ENCODE results near the gene SELENOW. TPM values are rescaled to one million over a fixed set of nuclear protein-coding genes. Genes with fewer than 3 reads are reported as not detected.

SELENOW gene
- total RNA-seq, 4 donors from 2014 or later, result 185 to 262 (median 222) TPM

DNA sequence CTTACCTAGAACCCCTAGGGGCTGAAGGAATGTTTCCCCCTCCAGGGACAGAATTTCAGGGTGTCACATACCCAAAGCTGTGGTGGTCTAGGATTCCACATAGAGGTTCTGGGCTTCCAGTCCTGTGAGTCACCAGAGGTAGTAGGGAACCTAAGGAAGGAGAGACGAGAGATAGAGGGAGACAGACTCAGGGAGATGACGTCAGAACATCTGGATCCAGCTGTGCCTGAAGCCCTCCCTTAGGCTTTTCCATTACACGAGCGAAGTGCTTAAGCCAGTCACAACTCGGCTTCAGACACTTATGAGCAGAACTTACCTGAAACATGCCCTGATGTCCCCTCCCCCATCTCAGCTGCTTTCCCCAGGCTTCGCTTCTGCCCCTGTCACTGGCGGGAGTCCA, 11.8 kb upstream of the SELENOW start:
- TF ChIP-seq, protein P1, sequence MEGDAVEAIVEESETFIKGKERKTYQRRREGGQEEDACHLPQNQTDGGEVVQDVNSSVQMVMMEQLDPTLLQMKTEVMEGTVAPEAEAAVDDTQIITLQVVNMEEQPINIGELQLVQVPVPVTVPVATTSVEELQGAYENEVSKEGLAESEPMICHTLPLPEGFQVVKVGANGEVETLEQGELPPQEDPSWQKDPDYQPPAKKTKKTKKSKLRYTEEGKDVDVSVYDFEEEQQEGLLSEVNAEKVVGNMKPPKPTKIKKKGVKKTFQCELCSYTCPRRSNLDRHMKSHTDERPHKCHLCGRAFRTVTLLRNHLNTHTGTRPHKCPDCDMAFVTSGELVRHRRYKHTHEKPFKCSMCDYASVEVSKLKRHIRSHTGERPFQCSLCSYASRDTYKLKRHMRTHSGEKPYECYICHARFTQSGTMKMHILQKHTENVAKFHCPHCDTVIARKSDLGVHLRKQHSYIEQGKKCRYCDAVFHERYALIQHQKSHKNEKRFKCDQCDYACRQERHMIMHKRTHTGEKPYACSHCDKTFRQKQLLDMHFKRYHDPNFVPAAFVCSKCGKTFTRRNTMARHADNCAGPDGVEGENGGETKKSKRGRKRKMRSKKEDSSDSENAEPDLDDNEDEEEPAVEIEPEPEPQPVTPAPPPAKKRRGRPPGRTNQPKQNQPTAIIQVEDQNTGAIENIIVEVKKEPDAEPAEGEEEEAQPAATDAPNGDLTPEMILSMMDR (IDR thresholded peaks at IDR 0.05; ENCODE audit: low read depth), result no peak

DNA sequence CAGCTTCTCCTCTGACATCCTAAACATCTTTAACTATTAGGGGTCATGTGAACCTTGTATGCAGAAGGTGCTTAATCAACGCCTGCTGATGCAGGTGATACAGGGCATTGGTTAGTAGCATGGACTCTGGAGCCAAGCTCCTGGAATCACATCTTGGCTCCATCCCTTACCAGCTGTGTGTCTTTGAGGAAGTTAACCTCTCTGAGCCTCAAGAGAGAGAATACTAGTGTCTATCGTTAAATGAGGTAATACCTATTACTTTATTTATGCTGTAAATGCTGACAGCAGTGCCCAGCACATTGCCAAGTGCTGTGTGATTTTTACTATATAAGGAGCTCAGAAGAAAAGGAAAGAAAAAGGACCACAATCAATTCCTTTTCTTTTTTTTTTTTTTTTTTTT, 11.2 kb upstream of the SELENOW start:
- TF ChIP-seq, protein P1 (IDR thresholded peaks at IDR 0.05; ENCODE audit: low read depth), result no peak

DNA sequence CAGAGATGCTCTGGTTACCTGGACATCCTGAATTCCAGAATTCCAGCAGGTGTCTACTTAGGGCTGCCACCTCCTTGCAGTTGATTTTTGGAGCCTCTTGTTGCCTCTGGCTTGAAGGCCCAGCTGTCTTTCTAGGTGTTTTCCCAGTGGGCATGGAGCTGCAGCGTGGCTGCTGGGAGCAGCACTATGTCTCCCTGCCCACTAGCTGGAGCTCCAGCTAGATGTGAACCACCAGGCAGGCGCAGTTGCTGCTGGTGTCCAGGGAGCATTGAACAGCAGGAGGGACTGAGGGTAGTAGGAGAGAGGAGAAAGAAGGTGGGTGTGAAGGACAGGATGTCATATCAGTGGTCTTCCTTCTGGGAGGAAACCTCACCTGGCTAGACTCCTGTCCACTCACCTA, 9.9 kb upstream of the SELENOW start:
- TF ChIP-seq, protein P1 (IDR thresholded peaks at IDR 0.05; ENCODE audit: low read depth), result no peak

DNA sequence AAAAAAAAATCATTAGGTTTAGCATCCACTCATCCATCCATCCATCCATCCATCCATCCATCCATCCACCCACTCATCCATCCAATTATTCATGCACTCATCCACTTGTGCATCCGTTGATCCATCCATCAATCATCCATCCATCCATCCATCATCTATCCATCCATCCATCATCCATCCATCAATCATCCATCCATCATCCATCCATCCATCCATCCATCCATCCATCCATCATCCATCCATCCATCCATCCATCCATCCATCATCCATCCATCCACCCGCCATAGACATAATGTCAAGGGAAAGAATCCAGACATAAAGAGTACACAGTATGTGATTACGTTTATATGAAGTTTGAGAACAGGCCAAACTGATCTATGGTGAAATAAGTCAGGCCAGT, 9.0 kb upstream of the SELENOW start:
- TF ChIP-seq, protein P1 (IDR thresholded peaks at IDR 0.05; ENCODE audit: low read depth), result no peak

DNA sequence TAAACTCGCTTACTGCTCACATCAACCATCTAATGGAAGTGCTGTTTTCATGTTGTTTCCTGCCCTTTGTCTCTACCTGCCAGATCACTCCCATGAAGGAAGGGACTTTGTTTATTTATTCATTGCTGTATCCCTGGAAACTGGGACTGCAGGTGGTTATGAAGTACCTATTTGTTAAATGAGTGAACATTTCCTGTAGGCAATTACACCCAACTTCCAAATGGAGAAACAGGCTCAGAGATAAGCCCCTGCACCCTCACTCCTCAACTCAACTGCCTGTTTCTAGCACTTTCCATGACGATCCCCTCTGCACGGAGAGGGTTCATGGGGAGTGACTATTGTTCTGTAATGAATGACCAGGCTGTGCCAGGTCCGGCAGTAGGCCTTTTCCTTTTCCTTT, 1.9 kb upstream of the SELENOW start:
- TF ChIP-seq, protein P1 (IDR thresholded peaks at IDR 0.05; ENCODE audit: low read depth), result no peak

DNA sequence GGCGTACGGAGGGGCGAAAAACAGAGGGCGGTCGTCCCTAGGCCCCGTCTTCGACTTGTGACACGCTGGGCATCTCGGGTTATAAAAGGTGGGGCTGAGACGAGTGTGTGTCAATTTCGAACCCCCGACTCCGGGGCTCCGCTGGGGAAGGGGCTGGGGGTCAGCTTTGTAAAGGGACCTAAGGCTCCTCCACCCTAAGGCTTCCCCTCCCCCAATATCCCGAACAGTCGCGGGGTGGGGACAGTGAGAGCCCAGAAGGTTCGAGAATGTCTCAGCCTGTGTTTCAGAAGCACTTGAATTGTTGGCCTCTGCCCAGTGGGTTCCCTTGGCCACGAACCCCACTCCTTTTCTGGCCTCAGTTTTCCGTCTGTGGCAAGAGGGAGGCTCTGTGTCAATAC, 450 bp downstream of the SELENOW start:
- TF ChIP-seq, protein P1 (IDR thresholded peaks at IDR 0.05; ENCODE audit: low read depth), result no peak

DNA sequence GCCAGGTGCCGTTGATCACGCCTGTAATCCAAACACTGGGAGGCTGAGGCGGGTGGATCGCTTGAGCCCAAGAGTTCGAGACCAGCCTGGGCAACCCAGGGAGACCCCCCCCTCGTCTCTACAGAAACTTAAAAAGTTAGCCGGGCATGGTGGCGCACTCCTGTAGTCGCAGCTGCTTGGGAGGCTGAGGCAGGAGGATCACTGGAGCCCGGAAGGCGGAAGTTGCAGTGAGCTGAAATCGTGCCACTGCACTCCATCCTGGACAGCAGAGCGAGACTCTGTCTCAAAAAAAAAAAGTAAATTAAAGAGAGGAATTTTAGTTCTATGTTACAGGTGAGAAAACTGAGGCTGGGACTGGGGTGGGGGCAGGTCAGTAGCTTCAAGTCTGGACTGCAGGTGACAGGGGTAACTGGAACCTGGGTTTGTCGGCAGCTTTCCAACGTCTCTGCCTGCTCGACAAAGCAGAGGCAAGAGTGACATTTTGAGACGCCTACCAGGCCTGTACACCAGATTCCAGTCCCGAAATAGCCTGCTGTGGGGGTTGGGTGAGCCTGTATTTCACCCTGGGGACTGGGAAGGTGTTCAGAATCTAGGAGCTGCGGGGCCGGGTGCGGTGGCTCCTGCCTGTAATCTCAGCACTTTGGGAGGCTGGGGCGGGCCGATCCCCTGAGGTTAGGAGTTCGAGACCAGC, 1.2 kb downstream of the SELENOW start:
- TF ChIP-seq, protein P1 (IDR thresholded peaks at IDR 0.05; ENCODE audit: low read depth), result no peak
